ENCODE measurements around the gene PSTPIP2.

GRCh38 chr18:46051731-46052461, 20.2 kb downstream of the PSTPIP2 start:
- TF ChIP-seq EZH2 (IDR thresholded peaks at IDR 0.05; ENCODE audit: insufficient read depth, poor library complexity, severe bottlenecking) (no peak), EZH2phosphoT487 (IDR thresholded peaks at IDR 0.05; ENCODE audit: insufficient read depth, low read depth) (no peak)
